ENCODE results near the gene MT1X.

MT1X gene

DNA sequence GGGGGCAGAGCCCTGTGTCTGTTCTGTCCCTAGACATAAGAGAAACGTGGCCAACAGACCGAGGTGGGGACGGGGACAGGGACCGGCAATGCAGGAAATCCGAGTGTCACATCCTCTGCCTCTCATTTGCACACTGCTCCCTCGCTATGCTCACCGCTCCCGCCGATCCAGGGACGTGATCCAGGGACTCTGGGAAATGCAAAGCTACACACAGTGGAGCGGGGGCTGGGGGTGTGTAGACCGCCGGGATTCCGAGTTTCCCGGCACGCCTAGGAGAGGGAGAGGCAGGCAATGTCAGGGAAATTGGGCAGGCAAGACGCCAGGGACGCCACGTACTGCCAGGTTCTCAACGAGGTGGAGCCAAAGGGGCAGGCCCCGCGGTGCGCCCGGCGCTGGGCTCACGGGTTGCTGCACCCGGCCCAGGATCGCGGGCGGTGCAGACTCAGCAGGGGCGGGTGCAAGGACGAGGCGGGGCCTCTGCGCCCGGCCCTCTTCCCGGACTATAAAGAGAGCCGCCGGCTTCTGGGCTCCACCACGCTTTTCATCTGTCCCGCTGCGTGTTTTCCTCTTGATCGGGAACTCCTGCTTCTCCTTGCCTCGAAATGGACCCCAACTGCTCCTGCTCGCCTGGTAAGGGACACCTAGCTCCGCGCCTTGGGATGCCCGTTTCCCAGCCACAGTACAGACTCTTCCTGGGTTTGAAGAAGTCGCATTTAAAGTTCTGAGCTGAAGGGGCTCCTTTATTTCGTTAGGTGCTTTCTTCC lies at the start of gene MT1X:
MT1X (plus strand) TSS at position 532 of the 764 bp plus-strand sequence; CDS start at position 603, 71 bp downstream.
- DNase-seq, result peak; percentile 78

DNA sequence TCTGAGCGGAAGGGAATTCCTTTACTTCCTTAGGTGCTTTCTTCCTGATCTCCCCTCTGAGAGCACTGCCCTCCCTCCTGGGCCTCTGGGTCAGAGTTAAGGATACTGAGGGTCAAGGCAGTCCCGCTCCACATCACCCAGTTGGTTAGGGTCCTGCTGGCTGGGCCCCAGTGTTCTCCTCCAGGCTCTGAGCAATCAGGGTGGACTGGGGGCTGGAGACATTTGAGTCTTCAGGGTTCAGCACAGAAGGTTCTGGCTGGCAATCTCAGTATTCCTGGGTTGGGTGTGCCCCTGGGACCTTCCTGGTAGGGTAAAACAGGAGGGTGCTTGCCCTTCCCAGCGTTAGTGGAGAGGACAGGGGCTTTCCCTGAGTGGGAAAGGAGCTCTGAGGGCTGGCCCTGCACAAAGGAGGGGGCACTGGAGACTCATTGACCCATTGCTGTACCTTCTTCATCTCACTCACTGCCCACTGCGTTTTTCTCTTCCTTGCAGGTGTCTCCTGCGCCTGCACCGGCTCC lies 49.4 kb upstream of the MT1X start:
- DNase-seq, result no peak

DNA sequence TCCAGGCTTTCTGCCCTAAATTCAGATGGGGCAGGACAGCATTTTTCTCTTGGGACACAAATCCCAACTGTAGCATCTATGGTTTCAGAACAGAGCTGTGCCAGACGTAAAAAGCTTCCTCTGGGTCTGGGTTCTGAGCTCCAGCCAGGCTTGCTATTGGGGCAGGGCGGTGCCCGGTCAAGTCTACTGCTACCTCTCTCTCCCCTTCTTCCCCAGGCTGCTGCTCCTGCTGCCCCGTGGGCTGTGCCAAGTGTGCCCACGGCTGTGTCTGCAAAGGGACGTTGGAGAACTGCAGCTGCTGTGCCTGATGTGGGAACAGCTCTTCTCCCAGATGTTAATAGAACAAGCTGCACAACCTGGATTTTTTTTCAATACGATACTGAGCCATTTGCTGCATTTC lies 48.7 kb upstream of the MT1X start:
- no peak for DNase-seq

DNA sequence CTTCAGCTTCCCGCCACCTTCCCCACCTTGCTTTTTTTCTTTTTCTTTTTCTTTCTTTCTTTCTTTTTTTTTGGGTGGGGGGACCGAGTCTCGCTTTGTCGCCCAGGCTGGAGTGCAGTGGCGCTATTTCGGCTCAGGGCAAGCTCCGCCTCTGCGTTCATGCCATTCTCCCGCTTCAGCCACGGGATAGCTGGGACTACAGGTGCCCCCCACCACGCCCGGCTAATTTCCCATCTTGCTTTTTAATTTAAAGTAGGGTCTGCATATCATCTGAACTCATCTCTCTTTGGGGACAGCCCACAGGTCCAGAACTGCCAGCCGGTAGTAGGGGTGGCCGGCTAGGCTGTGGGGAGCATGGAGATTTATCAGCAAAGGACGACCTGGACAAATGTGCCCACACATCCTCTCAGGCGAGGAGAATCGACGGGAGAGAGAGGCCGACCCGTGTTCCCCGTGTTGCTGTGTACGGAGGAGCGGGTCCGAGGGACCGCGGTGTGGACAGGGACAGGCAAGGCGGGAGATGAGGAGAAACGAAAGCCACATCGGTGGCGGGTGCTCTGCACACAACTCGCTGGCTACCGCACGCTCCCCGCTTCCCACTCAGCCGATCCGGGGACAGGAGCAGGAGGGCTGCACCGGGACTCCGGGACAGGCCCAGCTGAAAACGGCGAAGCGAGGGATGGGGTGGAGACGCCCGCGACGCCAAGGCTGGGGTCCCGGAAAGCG lies 47.4 kb upstream of the MT1X start:
- no peak for DNase-seq

DNA sequence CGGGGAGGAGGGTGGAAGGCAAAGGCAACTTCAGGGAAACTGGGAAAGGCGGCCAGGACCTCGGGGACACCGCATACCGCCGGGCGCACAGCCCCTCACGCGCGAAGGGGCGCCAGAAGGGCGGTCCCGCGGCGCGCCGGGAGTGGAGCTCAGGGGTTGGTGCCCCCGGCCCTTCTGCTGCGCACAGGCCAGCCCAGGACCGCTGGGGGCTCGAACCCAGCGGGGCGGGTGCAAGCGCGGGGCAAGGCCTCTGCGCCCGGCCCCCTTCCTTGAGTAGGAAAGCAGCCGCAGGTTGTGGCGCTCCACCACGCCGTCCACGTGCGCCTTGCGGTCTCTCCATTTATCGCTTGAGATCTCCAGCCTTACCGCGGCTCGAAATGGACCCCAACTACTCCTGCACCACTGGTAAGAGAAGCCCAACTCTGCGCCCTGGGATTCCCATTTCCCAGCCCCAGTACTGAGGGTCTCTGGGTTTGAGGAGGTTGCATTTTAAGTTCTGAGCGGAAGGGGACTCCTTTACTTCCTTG lies 46.8 kb upstream of the MT1X start:
- no peak for DNase-seq

DNA sequence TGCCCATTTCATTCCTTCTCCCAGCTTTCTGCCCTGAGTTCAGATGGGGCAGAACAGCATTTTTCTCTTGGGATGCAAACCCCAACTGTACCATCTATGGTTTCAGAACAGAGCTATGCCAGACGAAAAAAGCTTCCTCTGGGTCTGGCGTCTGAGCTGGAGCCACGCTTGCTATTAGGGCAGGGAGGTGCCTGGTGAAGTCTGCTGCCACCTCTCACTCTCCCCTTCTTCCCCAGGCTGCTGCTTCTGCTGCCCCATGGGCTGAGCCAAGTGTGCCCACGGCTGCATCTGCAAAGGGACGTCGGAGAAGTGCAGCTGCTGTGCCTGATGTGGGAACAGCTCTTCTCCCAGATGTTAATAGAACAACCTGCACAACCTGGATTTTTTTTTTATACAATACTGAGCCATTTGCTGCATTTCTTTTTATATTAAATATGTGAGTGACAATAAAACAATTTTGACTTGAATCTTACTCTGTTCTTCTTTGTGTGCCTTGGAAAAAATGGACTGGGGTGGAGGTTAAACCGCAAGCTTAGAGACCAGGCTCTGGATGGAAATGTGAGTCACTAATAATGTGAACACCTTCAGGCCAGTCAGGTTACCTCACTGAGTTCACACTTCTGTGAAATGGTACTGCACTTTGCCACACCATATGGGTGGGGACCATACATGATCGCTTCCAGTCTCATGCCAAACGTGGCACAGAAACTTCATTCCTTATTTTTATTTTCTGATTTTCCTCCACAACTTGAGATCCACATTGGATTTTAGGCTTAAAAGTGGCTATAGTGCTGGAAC lies 45.5 kb upstream of the MT1X start:
- DNase-seq, result no peak

DNA sequence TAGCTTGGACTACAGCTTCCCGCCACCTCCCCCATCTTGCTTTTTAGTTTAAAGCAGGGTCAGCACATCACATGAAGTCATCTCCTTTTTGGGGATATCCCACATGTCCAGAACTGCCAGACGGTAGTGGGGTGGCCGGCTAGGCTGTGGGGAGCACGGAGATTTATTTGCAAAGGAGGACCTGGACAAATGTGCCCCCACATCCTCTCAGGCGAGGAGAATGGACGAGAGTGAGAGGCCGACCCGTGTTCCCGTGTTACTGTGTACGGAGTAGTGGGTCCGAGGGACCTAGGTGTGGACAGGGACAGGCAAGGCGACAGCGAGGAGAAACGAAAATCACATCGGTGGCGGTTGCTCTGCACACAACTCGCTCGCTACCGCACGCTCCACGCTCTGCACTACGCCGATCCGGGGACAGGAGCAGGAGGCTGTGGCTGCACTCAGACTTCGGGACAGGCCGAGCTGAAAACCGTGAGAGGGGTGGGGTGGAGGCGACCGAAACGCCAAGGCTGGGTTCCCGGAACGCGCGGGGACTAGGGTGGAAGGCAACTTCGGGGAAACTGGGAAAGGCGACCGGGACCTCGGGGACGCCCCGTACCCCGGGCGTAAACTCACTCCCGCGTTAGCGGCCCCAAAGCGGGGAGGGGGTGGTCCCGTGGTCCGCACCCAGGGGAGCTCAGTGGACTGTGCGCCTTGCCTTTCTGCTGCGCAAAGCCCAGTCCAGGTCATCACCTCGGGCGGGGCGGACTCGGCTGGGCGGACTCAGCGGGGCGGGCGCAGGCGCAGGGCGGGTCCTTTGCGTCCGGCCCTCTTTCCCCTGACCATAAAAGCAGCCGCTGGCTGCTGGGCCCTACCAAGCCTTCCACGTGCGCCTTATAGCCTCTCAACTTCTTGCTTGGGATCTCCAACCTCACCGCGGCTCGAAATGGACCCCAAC lies 44.2 kb upstream of the MT1X start, which contains the start of gene MT1A:
MT1A (plus strand) TSS at position 853 of the 937 bp plus-strand sequence; CDS start at position 926, 73 bp downstream.
- DNase-seq, result no peak

DNA sequence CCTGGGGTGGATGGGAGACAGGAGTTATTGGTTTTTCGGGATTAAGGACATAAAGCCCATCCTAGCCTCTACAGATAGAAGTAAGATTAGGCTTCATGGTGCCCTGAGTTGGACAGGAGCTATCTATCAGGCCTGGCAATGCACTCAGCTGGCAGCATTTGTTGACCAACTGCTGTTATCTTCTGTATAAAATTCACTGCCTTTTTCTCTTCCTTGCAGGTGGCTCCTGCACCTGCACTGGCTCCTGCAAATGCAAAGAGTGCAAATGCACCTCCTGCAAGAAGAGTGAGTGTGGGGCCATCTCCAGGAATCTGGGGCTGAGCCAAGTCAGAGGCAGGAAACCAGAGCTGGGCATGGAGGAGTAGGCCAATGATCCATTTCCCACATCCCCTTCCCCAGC lies 43.2 kb upstream of the MT1X start:
- no peak for DNase-seq

DNA sequence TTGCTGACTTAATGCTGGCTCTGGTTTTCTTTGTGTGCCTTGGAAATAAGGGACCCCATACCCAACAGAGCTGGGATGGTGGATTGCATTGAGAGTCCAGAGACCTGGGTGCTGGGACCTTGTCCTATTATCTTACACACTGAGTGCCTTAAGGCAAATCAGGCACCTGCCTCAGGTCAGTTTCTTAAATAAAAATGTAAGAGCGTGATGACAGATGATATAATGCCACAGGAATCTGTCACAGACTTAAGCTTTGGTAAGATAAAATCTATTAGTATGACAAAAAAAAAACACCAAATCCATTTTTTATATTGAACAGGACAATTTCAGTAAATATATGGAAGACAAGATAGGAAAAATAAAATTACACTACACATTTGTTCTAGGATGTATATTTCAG lies 42.2 kb upstream of the MT1X start:
- no peak for DNase-seq

DNA sequence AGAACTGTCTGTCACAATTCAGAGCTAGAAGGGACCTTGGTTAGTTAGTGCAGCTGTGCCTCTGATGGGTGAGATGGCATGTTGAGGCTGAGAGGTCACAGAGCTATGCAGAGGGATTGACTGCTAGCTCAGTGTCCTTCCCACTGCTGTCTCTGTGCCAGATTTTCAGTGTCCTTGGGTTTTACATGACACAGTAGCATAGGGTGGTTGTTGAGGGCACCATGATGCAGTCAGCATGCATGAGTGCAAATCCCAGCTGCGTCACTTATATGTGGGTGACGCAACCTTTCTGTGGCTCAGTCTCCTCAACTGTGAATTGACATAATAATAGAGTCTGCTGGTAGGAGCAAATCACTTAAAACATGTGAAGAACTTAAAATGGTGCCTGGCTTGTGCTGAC lies 41.1 kb upstream of the MT1X start:
- no peak for DNase-seq

DNA sequence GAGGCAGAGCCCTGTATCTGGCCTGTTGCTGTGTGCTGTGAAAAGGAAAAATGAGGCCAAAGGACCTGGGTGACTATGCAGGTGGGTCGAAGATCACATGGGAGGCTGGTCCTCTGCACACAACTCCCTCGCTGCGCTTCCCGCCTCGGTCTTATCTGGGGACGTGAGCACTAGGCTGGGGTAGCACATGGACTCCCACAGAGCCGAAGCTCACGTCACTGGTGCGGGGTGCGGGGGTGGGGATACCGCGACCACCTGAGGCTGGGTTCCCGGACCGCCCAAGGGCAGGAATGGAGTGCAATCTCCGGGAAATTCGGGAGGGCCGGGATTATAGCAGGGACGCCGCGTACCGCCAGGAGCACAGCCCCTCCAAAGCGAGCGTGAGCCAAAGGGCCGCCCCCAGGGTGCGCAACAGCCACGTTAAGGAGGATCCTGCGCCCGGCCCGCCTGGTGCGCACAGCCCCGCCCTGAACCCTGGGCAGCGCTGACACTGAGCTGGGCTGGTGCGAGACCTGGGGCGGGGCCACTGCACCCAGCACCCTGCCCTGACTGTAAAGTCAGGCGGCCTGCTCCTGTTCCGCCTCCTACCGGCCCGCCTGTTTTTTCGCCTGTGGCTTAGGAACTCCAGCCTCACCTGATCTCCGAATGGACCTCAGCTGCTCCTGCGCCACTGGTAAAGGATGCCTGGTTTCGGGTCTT lies 39.0 kb upstream of the MT1X start:
- no peak for DNase-seq

DNA sequence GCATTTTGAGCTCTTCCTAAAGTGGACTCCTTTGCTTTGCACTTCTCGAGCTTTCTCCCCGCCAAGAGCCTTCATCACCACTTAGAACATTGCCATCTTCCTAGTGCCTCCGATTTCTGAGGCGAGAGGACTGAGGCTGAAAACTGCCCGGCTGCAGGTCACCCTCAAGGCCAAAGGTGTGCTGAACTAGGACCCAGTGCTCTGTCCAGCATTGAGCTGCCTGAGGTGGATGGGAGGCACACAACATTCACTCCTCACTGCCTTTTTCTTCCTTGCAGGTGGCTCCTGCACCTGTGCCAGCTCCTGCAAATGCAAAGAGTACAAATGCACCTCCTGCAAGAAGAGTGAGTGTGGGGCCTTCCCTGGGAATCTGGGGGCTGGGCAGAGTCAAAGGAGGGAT lies 38.4 kb upstream of the MT1X start:
- no peak for DNase-seq

DNA sequence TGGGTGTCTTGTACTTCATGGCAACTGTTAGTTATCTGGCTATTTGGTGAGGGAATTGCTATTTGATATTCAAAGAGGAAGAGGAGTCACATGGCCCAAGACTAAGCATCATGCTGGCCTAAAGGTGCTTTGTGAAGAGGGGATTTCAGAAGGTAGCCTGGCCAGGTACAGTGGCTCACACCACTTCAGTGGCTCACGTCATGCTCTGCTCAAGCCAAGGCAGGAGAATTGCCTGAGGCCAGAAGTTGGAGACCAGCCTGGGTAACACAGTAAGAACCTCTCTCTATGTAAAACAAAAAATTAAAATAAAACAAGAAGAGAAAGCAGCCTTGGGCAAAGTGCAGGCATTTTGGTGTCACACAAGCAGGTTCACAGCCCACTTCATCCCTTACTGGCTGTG lies 37.0 kb upstream of the MT1X start:
- no peak for DNase-seq

DNA sequence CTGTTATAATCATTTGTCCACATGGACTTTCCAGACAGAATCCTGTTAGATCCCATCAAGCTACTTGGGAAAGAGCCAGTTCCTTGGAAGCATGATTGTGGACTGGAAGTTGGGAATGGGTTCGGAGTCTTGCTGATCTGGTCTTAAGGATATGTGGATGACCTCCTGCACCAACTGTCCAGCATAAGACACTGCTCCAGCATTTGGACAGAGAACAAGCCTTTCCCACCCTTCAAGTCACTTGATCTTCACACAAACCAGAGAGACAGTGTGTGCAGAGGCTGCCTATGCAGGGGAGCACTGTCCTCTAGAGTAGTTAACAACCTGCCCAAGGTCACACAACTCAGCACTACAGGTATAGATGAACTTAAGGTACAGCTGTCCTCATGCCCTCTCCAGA lies 36.4 kb upstream of the MT1X start:
- DNase-seq, result no peak

DNA sequence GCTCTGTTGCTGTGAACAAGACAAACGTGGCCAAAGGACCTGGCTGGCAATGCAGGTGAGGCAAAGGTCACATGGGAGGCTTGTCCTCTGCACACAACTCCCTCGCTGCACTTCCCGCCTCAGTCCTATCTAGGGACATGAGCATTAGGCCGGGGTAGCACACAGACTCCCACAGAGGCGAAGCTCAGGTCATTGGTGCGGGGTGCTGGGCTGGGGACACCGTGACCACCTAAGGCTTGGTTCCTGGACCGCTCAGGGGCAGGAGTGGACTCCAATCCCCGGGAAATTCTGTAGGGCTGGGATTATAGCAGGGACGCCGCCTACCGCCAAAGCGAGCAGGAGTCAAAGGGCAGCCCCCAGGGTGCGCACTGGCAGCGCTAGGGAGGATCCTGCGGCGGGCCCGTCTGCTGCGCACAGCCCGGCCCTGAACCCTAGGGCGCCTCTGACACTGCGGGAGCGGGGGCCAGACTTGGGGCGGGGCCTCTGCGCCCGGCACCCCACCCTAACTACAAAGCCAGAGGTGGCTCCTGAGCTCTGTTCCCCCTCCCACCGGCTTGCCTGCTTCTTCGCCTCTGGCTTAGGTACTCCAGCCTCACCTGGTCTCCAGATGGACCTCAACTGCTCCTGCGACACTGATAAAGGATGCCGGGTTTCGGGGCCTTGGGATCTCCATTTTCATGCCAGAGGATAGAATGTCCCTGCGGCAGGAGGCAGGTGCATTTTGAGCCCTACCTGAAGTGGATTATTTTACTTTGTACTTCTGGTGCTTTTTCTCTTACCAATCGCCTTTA lies 34.4 kb upstream of the MT1X start:
- no peak for DNase-seq

DNA sequence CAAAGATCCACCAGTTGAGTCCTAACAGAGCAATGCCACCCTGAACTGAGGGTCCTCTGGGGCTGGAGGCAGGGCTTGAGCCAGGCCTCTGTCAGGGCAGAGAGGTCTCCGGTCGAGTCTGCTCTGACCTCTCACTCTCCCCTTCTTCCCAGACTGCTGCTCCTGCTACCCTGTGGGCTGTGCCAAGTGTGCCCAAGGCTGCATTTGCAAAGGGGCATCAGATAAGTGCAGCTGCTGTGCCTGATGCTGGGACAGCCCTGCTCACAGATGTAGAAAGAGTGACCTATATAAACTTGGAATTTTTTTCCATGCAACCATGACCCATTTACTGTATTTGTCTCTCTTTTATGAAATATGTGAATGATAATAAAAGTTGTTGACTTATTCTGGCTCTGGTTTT lies 33.0 kb upstream of the MT1X start:
- DNase-seq, result no peak

DNA sequence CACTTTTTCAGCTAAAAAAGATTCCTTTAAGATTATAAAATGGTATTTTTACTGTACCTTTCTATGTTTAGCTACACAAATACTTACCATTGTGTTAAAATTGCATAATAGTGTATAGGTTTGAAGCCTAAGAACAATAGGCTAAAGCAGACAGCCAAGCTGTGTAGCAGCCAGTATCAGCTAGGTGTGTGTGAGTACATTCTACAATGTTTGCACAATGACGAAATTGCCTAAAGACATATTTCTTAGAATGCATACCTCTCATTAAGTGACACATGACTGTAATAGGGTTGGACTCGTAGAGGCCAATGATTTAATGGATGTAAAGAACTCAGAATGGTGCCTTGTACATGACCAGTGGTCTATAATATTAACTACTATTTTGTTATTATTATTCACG lies 32.5 kb upstream of the MT1X start:
- DNase-seq, result no peak

DNA sequence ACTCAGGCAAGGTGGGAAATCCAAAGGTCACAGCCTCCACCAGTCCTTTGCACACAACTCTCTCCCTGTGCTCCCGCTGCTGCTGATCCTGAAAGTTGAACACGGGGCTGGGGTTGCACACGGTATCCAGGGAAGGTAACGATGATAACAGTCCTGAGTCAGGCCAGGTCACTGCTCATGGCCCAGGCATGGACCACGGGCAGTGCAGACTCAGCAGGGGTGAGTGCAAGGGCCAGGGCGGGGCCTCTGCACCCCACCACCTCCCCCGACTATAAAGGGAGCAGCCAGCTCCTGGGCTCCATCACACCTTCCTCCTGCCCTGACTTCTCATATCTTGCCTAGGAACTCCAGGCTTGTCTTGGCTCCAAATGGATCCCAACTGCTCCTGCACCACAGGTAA lies 30.7 kb upstream of the MT1X start, which contains the start of gene MT1B:
MT1B (plus strand) TSS at position 301 of the 400 bp plus-strand sequence; CDS start at position 369, 68 bp downstream.
- DNase-seq, result no peak

DNA sequence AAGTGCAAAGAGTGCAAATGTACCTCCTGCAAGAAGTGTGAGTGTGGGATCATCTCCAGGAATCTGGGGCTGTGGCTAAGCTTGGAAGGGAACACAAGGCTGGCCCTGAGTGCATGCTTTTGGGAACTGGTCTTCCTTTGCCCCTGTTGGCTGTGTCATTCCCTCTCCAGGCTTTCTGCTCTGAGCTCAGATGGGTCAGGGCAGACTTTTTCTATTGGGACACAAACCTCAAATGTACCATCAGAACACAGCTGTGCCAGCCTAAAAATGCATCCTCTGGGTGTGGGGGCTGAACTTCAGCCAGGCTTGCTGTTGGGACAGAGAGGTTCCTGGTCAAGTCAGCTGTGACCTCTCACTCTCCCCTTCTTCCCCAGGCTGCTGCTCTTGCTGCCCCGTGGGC lies 29.7 kb upstream of the MT1X start:
- no peak for DNase-seq

DNA sequence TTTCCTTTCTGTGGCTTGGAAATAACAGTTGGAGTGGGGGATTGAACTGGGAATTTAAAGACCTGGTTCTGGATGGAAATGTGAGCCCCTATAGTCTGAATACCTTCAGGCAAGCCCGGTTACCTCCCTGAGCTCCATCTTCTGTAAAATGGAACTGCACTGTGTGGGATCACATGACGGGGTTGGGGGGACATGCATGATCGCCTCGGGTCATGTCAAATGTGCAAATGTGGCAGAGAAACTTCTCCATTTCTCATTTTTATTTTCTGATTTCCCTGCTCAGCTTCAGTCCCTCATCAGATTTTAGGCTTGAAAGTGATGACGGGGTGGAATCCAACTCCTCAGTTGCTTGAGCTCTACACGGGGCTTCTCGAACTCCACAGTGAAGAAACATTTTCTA lies 29.1 kb upstream of the MT1X start:
- no peak for DNase-seq
